Measurements from ENCODE around the gene TEKT3. TPM values are rescaled to one million over a fixed set of nuclear protein-coding genes. Genes with fewer than 3 reads are reported as not detected.

TEKT3 gene
- total RNA-seq, 1 donor: 0.36 TPM

- H4K20me1 ChIP-seq (ENCODE audit: insufficient read depth, low read length): no peaks in the 10 kb centered on the region
- peak overlapping the region; percentile 96 for H2AFZ ChIP-seq (ENCODE audit: low read length)
- H3K4me2 ChIP-seq (ENCODE audit: insufficient read depth, low read length): peak overlapping the region; percentile 93
- H3K79me2 ChIP-seq (ENCODE audit: insufficient read depth, low read length): no peaks in the 10 kb centered on the region
- H3K27ac ChIP-seq (ENCODE audit: low read depth, low read length): peak overlapping the region; percentile 73
- peaks cover 8% of the 10 kb centered on the region for H3K27me3 ChIP-seq (ENCODE audit: insufficient read depth, low read length)
- H3K9me3 ChIP-seq (ENCODE audit: low read depth, low read length): no peaks in the 10 kb centered on the region
- no peak for TF ChIP-seq CTCF (IDR thresholded peaks at IDR 0.05; ENCODE audit: extremely low read depth, low read depth, low read length)
- peaks cover 32% of the 10 kb centered on the region for H3K4me1 ChIP-seq (ENCODE audit: insufficient read depth, low read length)
- DNase-seq (ENCODE audit: insufficient read length, low spot score, missing footprints): no peak
- H3K36me3 ChIP-seq (ENCODE audit: insufficient read depth, low read length): no peaks in the 10 kb centered on the region
- peak overlapping the region; percentile 69 for H3K4me3 ChIP-seq (ENCODE audit: insufficient read depth, low read length)
Observed at GRCh38 chr17:15341966-15342365, 569 bp upstream of the TEKT3 start.

DNA sequence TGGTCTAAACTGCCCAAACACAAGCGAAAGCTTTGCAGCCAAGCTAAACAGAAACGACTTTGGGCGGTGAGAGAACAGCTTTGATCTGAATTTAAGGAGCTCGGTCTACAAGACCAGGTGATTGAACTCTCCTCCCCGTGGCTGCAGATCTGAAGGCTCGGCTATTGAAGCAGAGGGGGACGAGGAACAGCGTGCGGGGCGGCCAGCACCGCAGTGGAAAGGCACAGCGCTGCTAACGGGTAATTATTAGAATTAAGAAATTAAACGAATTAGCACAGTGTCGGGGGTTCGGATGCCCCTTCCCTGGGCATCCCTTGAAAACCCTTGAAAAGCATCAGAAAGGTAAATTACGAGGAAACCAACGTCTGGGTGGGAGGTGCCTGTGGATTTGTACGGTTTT is 431 bp downstream of the TEKT3 start:
- Histone ChIP-seq H4K20me1 (ENCODE audit: insufficient read depth, low read length) (no peaks in the 10 kb centered on the region), H3K27me3 (ENCODE audit: insufficient read depth, low read length) (peaks cover 8% of the 10 kb centered on the region), H2AFZ (ENCODE audit: low read length) (peak overlapping the region; percentile 96), H3K79me2 (ENCODE audit: insufficient read depth, low read length) (no peaks in the 10 kb centered on the region), H3K4me2 (ENCODE audit: insufficient read depth, low read length) (peak overlapping the region; percentile 93), H3K36me3 (ENCODE audit: insufficient read depth, low read length) (no peaks in the 10 kb centered on the region), H3K4me1 (ENCODE audit: insufficient read depth, low read length) (peaks cover 32% of the 10 kb centered on the region), H3K27ac (ENCODE audit: low read depth, low read length) (no peak overlapping the region), H3K9me3 (ENCODE audit: low read depth, low read length) (no peaks in the 10 kb centered on the region), H3K4me3 (ENCODE audit: insufficient read depth, low read length) (peak overlapping the region; percentile 69)
- no peak for DNase-seq (ENCODE audit: insufficient read length, low spot score, missing footprints)
- TF ChIP-seq CTCF (IDR thresholded peaks at IDR 0.05; ENCODE audit: extremely low read depth, low read depth, low read length): no peak

DNA sequence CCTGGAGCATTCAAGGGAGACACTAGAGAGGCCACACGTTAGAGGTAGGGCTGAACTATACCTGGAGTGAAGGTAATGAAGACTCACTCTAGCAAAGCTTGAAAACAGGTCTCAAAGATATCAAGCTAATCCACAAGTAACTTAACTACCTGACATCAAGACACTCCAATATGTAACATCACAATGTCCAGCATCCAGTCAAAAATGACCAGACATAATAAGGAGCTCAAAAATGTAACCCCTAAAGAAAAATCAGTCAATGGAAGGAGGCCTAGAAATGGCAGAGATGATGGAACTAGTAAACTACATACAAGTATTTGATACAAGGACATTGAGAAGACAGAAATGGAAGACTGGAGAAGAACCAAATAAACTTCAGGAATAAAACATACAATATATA is 6.0 kb downstream of the TEKT3 start:
- no peak overlapping the region for H3K4me3 ChIP-seq (ENCODE audit: insufficient read depth, low read length)
- no peak for TF ChIP-seq CTCF (IDR thresholded peaks at IDR 0.05; ENCODE audit: extremely low read depth, low read depth, low read length)

GRCh38 chr17:15334266-15334665 is 7.1 kb downstream of the TEKT3 start:
- H4K20me1 ChIP-seq (ENCODE audit: insufficient read depth, low read length): no peaks in the 10 kb centered on the region
- H3K27me3 ChIP-seq (ENCODE audit: insufficient read depth, low read length): peaks cover 14% of the 10 kb centered on the region
- H3K4me3 ChIP-seq (ENCODE audit: insufficient read depth, low read length): no peak overlapping the region
- no peak overlapping the region for H3K4me2 ChIP-seq (ENCODE audit: insufficient read depth, low read length)
- no peaks in the 10 kb centered on the region for H3K79me2 ChIP-seq (ENCODE audit: insufficient read depth, low read length)
- no peak for TF ChIP-seq CTCF (IDR thresholded peaks at IDR 0.05; ENCODE audit: extremely low read depth, low read depth, low read length)
- no peak overlapping the region for H3K27ac ChIP-seq (ENCODE audit: low read depth, low read length)
- H3K4me1 ChIP-seq (ENCODE audit: insufficient read depth, low read length): no peaks in the 10 kb centered on the region
- H2AFZ ChIP-seq (ENCODE audit: low read length): no peak overlapping the region
- H3K9me3 ChIP-seq (ENCODE audit: low read depth, low read length): peaks cover 6% of the 10 kb centered on the region
- no peak for DNase-seq (ENCODE audit: insufficient read length, low spot score, missing footprints)
- no peaks in the 10 kb centered on the region for H3K36me3 ChIP-seq (ENCODE audit: insufficient read depth, low read length)

More for the DNA sequence above, 6.0 kb downstream of the TEKT3 start:
- H3K4me2 ChIP-seq (ENCODE audit: insufficient read depth, low read length): no peak overlapping the region
- H3K27me3 ChIP-seq (ENCODE audit: insufficient read depth, low read length): peaks cover 10% of the 10 kb centered on the region
- H3K27ac ChIP-seq (ENCODE audit: low read depth, low read length): no peak overlapping the region
- no peaks in the 10 kb centered on the region for H3K79me2 ChIP-seq (ENCODE audit: insufficient read depth, low read length)
- H3K36me3 ChIP-seq (ENCODE audit: insufficient read depth, low read length): no peaks in the 10 kb centered on the region
- DNase-seq (ENCODE audit: insufficient read length, low spot score, missing footprints): no peak
- H3K9me3 ChIP-seq (ENCODE audit: low read depth, low read length): peaks cover 6% of the 10 kb centered on the region
- no peaks in the 10 kb centered on the region for H3K4me1 ChIP-seq (ENCODE audit: insufficient read depth, low read length)
- no peak overlapping the region for H2AFZ ChIP-seq (ENCODE audit: low read length)
- H4K20me1 ChIP-seq (ENCODE audit: insufficient read depth, low read length): no peaks in the 10 kb centered on the region

Measured in osteoblast (primary cell).